ENCODE data around the gene SH3PXD2A.

GRCh38 chr10:103703941-103704919 lies 151.1 kb downstream of the SH3PXD2A start:
- TF ChIP-seq E2F8 (IDR thresholded peaks at IDR 0.05; ENCODE audit: low read depth, partially characterized antibody) (no peak), USF1 (IDR thresholded peaks at IDR 0.05; ENCODE audit: borderline replicate concordance, extremely low read length, insufficient read depth, low read depth, low read length) (no peak), PBX3 (IDR thresholded peaks at IDR 0.05; ENCODE audit: insufficient replicate concordance, low read depth, low read length) (no peak), POLR2A (IDR thresholded peaks at IDR 0.05; ENCODE audit: low read depth, low read length) (no peak), POLR2AphosphoS5 (IDR thresholded peaks at IDR 0.05; ENCODE audit: low read length) (no peak), CTCF (IDR thresholded peaks at IDR 0.05 in 2 of 3, conservative IDR thresholded peaks at IDR 0.05 in 1 of 3; ENCODE audit: control insufficient read depth in 2 of 3, extremely low read depth in 1 of 3, insufficient read depth in 1 of 3, low read depth in 3 of 3, low read length in 3 of 3) (no peak), NFYB (IDR thresholded peaks at IDR 0.05; ENCODE audit: insufficient read depth, low read depth, low read length) (no peak), ZBTB40 (IDR thresholded peaks at IDR 0.05; ENCODE audit: borderline replicate concordance) (no peak), IRF3 (IDR thresholded peaks at IDR 0.05) (no peak), RAD21 (IDR thresholded peaks at IDR 0.05; ENCODE audit: insufficient read depth, low read depth, low read length) (no peak)

Data from GM12878 (cell line).